ENCODE results near the gene LILRB4. TPM values are rescaled to one million over a fixed set of nuclear protein-coding genes. Genes with fewer than 3 reads are reported as not detected.

The LILRB4 gene
- total RNA-seq, 1 experiment from 2014 or later = not detected

GRCh38 chr19:54616057-54616456 lies 46.7 kb upstream of the LILRB4 start:
- Histone ChIP-seq H2BK15ac (ENCODE audit: low read depth, low read length) (no peak overlapping the region), H3K4me1 (ENCODE audit: insufficient read depth, low read length) (no peaks in the 10 kb centered on the region), H3K56ac (ENCODE audit: insufficient read length, low read depth, low read length) (no peak overlapping the region), H4K5ac (ENCODE audit: insufficient read length, low read depth, low read length) (no peak overlapping the region), H2BK120ac (ENCODE audit: low read depth, low read length, poor library complexity, severe bottlenecking) (no peak overlapping the region), H3K27me3 (ENCODE audit: insufficient read depth, low read length) (no peaks in the 10 kb centered on the region), H3K4ac (ENCODE audit: low read depth, low read length) (no peak overlapping the region), H3K9me3 (ENCODE audit: control insufficient read depth, low read depth, low read length) (peaks cover 54% of the 10 kb centered on the region), H4K91ac (ENCODE audit: insufficient read length, low read depth, low read length) (no peak overlapping the region), H3K4me2 (ENCODE audit: insufficient read depth, insufficient read length, low read length) (no peak overlapping the region), H3T11ph (ENCODE audit: low read length) (no peak overlapping the region), H2BK5ac (ENCODE audit: insufficient read length, low read length) (no peak overlapping the region), H3K14ac (ENCODE audit: insufficient read depth, low read length) (no peak overlapping the region), H3K18ac (ENCODE audit: insufficient read length, low read depth, low read length) (no peak overlapping the region), H3K23ac (ENCODE audit: insufficient read length, low read depth, low read length) (no peak overlapping the region), H3K9ac (ENCODE audit: extremely low read depth, insufficient read length, low read length) (no peak overlapping the region), H3K27ac (ENCODE audit: insufficient read length, low read depth, low read length) (no peak overlapping the region), H2AK5ac (ENCODE audit: insufficient read length, low read length) (no peak overlapping the region), H2BK12ac (ENCODE audit: insufficient read length, low read depth, low read length) (no peak overlapping the region), H4K20me1 (ENCODE audit: control insufficient read depth, insufficient read depth, insufficient read length) (no peaks in the 10 kb centered on the region), H3K79me2 (ENCODE audit: insufficient read depth, low read length) (no peaks in the 10 kb centered on the region), H4K8ac (replicated peaks; ENCODE audit: insufficient read length, low read depth, low read length) (no peak overlapping the region), H3K79me1 (ENCODE audit: insufficient read depth, low read depth, low read length, poor library complexity, severe bottlenecking) (no peaks in the 10 kb centered on the region), H2BK20ac (ENCODE audit: low read depth, low read length, poor library complexity, severe bottlenecking) (no peak overlapping the region), H3K23me2 (ENCODE audit: insufficient read length, low read depth, low read length, poor library complexity, severe bottlenecking) (no peaks in the 10 kb centered on the region), H2AFZ (ENCODE audit: low read length) (no peak overlapping the region)
- no CpG with 5 or more reads among the region's 3 CpGs for WGBS (ENCODE audit: extremely low coverage, insufficient read length, low lambda C conversion rate)
- DNase-seq = no peak
- H3K27ac Mint-ChIP-seq = no peak overlapping the region
- H3K36me3 Mint-ChIP-seq (ENCODE audit: insufficient read depth in 1 of 3, low read depth in 3 of 3) = peaks cover 0 to 26% (median 6%) of the 10 kb centered on the region in 3 experiments; a peak in 5 of 7 replicates
- no peak overlapping the region for H3K4me3 Mint-ChIP-seq
- peaks cover 79 to 83% of the 10 kb centered on the region in 2 experiments for H3K9me3 Mint-ChIP-seq
- H3K4me1 Mint-ChIP-seq = no peaks in the 10 kb centered on the region
- TF ChIP-seq CTCF (conservative IDR thresholded peaks at IDR 0.05) = no peak
- peaks cover 3% of the 10 kb centered on the region; the same call in 1 of the 2 replicates for H3K27me3 Mint-ChIP-seq (ENCODE audit: low read depth)

Measured in H9 (cell line).